GM23338 (cell line): ENCODE measurements around the gene ARHGEF40.

Source experiments
- CREB1 ChIP-seq: fragments of 250-450 bp; sonication (Bioruptor Pico); IDR thresholded peaks from 2 replicates; pipeline ENCODE4 v1.5.0; 2020; ENCODE audit warnings: low read depth, mild to moderate bottlenecking, moderate library complexity
- EZH2 ChIP-seq: fragments of 200-600 bp; sonication (generic); IDR thresholded peaks from one replicate; pipeline ENCODE4 v1.8.0; 2017; ENCODE audit warnings: antibody characterized with exemption, mild to moderate bottlenecking, low read depth; ENCODE audit not compliant: unreplicated experiment
- EZH2phosphoT487 ChIP-seq: fragments of 200-600 bp; sonication (generic); IDR thresholded peaks from one replicate; pipeline ENCODE4 v1.8.1; 2018; ENCODE audit warnings: antibody characterized with exemption; ENCODE audit not compliant: unreplicated experiment
- JUNB ChIP-seq: IDR thresholded peaks from one replicate; pipeline ENCODE4 v1.6.1; 2016; ENCODE audit warnings: antibody characterized with exemption; ENCODE audit not compliant: unreplicated experiment
- POLR2AphosphoS5 ChIP-seq: IDR thresholded peaks from 2 replicates; pipeline ENCODE4 v1.6.1; 2016; ENCODE audit warnings: antibody characterized with exemption, low read depth
- ZNF114 ChIP-seq: fragments of 250-450 bp; sonication (Bioruptor Pico); IDR thresholded peaks from 2 replicates; pipeline ENCODE4 v1.5.0; 2020; ENCODE audit warnings: mild to moderate bottlenecking, moderate library complexity
- ZNF331 ChIP-seq: fragments of 250-450 bp; sonication (Bioruptor Pico); IDR thresholded peaks from 2 replicates; pipeline ENCODE4 v1.5.0; 2020; ENCODE audit warnings: low read depth, mild to moderate bottlenecking, moderate library complexity
- TF ChIP-seq, protein P1 (sequence below), 2 experiments: fragments of 200-600 bp in 1 of 2; sonication (generic) in 1 of 2; conservative IDR thresholded peaks; 2 replicates each; pipeline versions ENCODE4 v1.5.1 to v1.6.1; 2016 to 2017; ENCODE audit warnings: antibody characterized with exemption in 2 of 2, low read depth in 2 of 2, mild to moderate bottlenecking in 2 of 2, moderate library complexity in 1 of 2
- TF ChIP-seq, protein P2 (sequence below): IDR thresholded peaks from one replicate; pipeline ENCODE4 v1.6.1; 2018; ENCODE audit warnings: antibody characterized with exemption; ENCODE audit not compliant: unreplicated experiment
- TF ChIP-seq, protein P3 (sequence below): IDR thresholded peaks from 2 replicates; pipeline ENCODE4 v1.6.1; 2016; ENCODE audit warnings: antibody characterized with exemption

DNA sequence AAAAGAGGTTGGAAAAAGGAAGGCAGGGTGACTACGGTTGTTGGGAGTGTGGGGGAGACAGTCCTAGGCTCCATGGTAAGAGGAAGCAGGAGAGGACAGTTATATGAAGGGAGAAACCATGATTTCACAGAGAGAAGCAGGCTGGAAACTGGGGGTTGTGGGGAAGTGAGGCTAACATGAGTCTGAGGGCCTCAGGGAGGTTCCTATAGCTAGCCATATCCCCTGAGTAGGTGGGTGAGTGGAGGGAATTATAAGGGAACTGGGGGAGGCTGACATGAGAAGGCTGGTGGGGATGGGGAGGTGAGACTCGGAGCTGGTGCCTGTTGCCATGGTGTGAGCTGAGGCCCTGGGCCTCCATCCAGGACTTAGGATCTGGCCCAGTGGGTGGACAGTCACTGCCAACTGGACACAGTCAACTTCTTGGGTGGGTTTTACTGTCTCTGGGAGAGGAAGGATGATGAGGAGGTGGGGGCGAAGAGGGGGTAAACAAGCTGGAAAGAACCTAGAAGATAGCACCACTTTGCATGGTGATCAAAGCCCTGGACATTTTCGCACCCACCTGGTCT lies 36.9 kb upstream of the ARHGEF40 start:
- TF ChIP-seq, protein P1, sequence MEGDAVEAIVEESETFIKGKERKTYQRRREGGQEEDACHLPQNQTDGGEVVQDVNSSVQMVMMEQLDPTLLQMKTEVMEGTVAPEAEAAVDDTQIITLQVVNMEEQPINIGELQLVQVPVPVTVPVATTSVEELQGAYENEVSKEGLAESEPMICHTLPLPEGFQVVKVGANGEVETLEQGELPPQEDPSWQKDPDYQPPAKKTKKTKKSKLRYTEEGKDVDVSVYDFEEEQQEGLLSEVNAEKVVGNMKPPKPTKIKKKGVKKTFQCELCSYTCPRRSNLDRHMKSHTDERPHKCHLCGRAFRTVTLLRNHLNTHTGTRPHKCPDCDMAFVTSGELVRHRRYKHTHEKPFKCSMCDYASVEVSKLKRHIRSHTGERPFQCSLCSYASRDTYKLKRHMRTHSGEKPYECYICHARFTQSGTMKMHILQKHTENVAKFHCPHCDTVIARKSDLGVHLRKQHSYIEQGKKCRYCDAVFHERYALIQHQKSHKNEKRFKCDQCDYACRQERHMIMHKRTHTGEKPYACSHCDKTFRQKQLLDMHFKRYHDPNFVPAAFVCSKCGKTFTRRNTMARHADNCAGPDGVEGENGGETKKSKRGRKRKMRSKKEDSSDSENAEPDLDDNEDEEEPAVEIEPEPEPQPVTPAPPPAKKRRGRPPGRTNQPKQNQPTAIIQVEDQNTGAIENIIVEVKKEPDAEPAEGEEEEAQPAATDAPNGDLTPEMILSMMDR (conservative IDR thresholded peaks at IDR 0.05; ENCODE audit: low read depth in 2 of 2) = no peak
- TF ChIP-seq EZH2phosphoT487 (no peak), POLR2AphosphoS5 (no peak), EZH2 (no peak), ZNF331 (CRISPR knock-in tag) (no peak), CREB1 (CRISPR knock-in tag) (no peak), JUNB (no peak), ZNF114 (CRISPR knock-in tag) (no peak)
- TF ChIP-seq, protein P2, sequence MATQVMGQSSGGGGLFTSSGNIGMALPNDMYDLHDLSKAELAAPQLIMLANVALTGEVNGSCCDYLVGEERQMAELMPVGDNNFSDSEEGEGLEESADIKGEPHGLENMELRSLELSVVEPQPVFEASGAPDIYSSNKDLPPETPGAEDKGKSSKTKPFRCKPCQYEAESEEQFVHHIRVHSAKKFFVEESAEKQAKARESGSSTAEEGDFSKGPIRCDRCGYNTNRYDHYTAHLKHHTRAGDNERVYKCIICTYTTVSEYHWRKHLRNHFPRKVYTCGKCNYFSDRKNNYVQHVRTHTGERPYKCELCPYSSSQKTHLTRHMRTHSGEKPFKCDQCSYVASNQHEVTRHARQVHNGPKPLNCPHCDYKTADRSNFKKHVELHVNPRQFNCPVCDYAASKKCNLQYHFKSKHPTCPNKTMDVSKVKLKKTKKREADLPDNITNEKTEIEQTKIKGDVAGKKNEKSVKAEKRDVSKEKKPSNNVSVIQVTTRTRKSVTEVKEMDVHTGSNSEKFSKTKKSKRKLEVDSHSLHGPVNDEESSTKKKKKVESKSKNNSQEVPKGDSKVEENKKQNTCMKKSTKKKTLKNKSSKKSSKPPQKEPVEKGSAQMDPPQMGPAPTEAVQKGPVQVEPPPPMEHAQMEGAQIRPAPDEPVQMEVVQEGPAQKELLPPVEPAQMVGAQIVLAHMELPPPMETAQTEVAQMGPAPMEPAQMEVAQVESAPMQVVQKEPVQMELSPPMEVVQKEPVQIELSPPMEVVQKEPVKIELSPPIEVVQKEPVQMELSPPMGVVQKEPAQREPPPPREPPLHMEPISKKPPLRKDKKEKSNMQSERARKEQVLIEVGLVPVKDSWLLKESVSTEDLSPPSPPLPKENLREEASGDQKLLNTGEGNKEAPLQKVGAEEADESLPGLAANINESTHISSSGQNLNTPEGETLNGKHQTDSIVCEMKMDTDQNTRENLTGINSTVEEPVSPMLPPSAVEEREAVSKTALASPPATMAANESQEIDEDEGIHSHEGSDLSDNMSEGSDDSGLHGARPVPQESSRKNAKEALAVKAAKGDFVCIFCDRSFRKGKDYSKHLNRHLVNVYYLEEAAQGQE = no peak
- TF ChIP-seq, protein P3, sequence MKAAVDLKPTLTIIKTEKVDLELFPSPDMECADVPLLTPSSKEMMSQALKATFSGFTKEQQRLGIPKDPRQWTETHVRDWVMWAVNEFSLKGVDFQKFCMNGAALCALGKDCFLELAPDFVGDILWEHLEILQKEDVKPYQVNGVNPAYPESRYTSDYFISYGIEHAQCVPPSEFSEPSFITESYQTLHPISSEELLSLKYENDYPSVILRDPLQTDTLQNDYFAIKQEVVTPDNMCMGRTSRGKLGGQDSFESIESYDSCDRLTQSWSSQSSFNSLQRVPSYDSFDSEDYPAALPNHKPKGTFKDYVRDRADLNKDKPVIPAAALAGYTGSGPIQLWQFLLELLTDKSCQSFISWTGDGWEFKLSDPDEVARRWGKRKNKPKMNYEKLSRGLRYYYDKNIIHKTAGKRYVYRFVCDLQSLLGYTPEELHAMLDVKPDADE = no peak
